Endothelial cell of umbilical vein (primary cell): ENCODE results near the gene SLC35F3. TPM values are rescaled to one million over a fixed set of nuclear protein-coding genes. Genes with fewer than 3 reads are reported as not detected.

Experiments used
- BruUV-seq: library from RNA; stranded (reverse); fragments of 400-500 nt; replicated peaks from 2 replicates; lab custom pipeline; 2021; lab: Mats Ljungman, UMichigan
- CTCF ChIA-PET: fragments of 300-600, 350-600 bp; sonication (Branson Sonifier 250); formaldehyde crosslinking; loops from one replicate; lab custom pipeline; 2021; ENCODE audit warnings: antibody characterized with exemption, inconsistent platforms; lab: Charles Lee
- POLR2A ChIA-PET: fragments of 300-600, 350-600 bp; sonication (Branson Sonifier 250); formaldehyde crosslinking; loops from one replicate; lab custom pipeline; 2021; ENCODE audit warnings: antibody characterized with exemption, inconsistent platforms; lab: Charles Lee
- DNase-seq: peaks from one replicate; pipeline ENCODE4 v3.0.0-alpha.2; 2011; ENCODE audit warnings: low read depth, low spot score
- FAIRE-seq: peaks from 2 replicates; lab custom pipeline; 2011; peaks lifted over from hg19 to GRCh38; lab: Jason Lieb, UNC
- H2AFZ ChIP-seq: 2 replicates; pipeline ENCODE4 v1.6.0; 2012; ENCODE audit warnings: low read depth, low read length, control low read depth, inconsistent platforms
- H3K27ac ChIP-seq: 2 replicates; pipeline ENCODE4 v1.5.1; 2011; ENCODE audit warnings: low read depth, mild to moderate bottlenecking, control low read depth, low read length, moderate library complexity; ENCODE audit not compliant: insufficient read depth
- H3K27me3 ChIP-seq, 2 experiments: 2 replicates each; pipeline versions ENCODE4 v1.6.0 to v1.6.1; 2011; ENCODE audit warnings: low read length in 2 of 2, mixed read lengths in 1 of 2; ENCODE audit not compliant: control insufficient read depth in 2 of 2, insufficient read depth in 2 of 2
- H3K36me3 ChIP-seq, 2 experiments: 2 replicates in 1 of 2; 3 replicates in 1 of 2; pipeline ENCODE4 v1.5.1; 2011; ENCODE audit warnings: low read length in 2 of 2, mild to moderate bottlenecking in 1 of 2, moderate library complexity in 1 of 2; ENCODE audit not compliant: control insufficient read depth in 2 of 2, insufficient read depth in 2 of 2; ENCODE audit errors: extremely low read depth in 1 of 2
- H3K4me1 ChIP-seq: 3 replicates; pipeline ENCODE4 v1.5.1; 2011; ENCODE audit warnings: mild to moderate bottlenecking, low read length; ENCODE audit not compliant: control insufficient read depth, insufficient read depth; ENCODE audit errors: extremely low read depth
- H3K4me2 ChIP-seq: 2 replicates; pipeline ENCODE4 v1.6.1; 2011; ENCODE audit warnings: low read length, control low read depth, mixed read lengths; ENCODE audit not compliant: insufficient read depth
- H3K4me3 ChIP-seq, 3 experiments: fragments of 200-600 bp in 1 of 3; sonication (generic), shearing (Covaris generic) in 1 of 3; replicated peaks in 1 of 3; 2 replicates each; pipeline ENCODE4 v1.5.1; 2011 to 2016; ENCODE audit warnings: control low read depth in 3 of 3, low read length in 3 of 3, mild to moderate bottlenecking in 2 of 3, inconsistent platforms in 1 of 3, low read depth in 1 of 3, moderate library complexity in 1 of 3; ENCODE audit not compliant: insufficient read depth in 1 of 3
- H3K79me2 ChIP-seq: 2 replicates; pipeline ENCODE4 v1.6.0; 2012; ENCODE audit warnings: low read length, inconsistent platforms; ENCODE audit not compliant: control insufficient read depth, insufficient read depth
- H3K9ac ChIP-seq: replicated peaks from 2 replicates; pipeline ENCODE3; 2011; ENCODE audit warnings: low read length, control low read depth; ENCODE audit not compliant: insufficient read depth; ENCODE audit errors: extremely low read depth
- H3K9me1 ChIP-seq: replicated peaks from 3 replicates; pipeline ENCODE4 v1.6.0; 2011; ENCODE audit warnings: mild to moderate bottlenecking, low read length; ENCODE audit not compliant: control insufficient read depth, insufficient read depth; ENCODE audit errors: extremely low read depth
- H3K9me3 ChIP-seq: replicated peaks from 2 replicates; pipeline ENCODE4 v1.5.1; 2012; ENCODE audit warnings: low read length, inconsistent platforms; ENCODE audit not compliant: control insufficient read depth, insufficient read depth
- H4K20me1 ChIP-seq: replicated peaks from 2 replicates; pipeline ENCODE3; 2011; ENCODE audit warnings: mild to moderate bottlenecking, low read length; ENCODE audit not compliant: control insufficient read depth, insufficient read depth; ENCODE audit errors: extremely low read depth
- FOS ChIP-seq: IDR thresholded peaks from 2 replicates; pipeline ENCODE4 v1.6.1; 2011; ENCODE audit warnings: mild to moderate bottlenecking, low read length, moderate library complexity, borderline replicate concordance; ENCODE audit not compliant: insufficient read depth
- GATA2 ChIP-seq: IDR thresholded peaks from 2 replicates; pipeline ENCODE4 v1.7.0; 2011; ENCODE audit warnings: low read depth, mild to moderate bottlenecking, moderate library complexity, mixed read lengths, low read length; ENCODE audit not compliant: insufficient read length, insufficient read depth
- JUN ChIP-seq: IDR thresholded peaks from 2 replicates; pipeline ENCODE4 v1.6.1; 2011; ENCODE audit warnings: borderline replicate concordance, low read depth; ENCODE audit not compliant: insufficient read length, insufficient read depth
- MYC ChIP-seq: IDR thresholded peaks from one replicate; pipeline ENCODE4 v1.6.1; 2011; ENCODE audit warnings: mild to moderate bottlenecking, low read depth, low read length
- POLR2A ChIP-seq: IDR thresholded peaks from 2 replicates; pipeline ENCODE4 v1.6.1; 2012; ENCODE audit warnings: low read depth, mild to moderate bottlenecking, control low read depth, low read length
- POLR2AphosphoS5 ChIP-seq: IDR thresholded peaks from 2 replicates; pipeline ENCODE4 v1.6.1; 2012; ENCODE audit warnings: low read depth, mild to moderate bottlenecking, control low read depth, low read length, moderate library complexity; ENCODE audit not compliant: insufficient read depth
- dilution Hi-C: fragments of 300-500 bp; cut with MboI; formaldehyde crosslinking; loops from one replicate; pipeline ENCODE4 v1.15.0; 2019; ENCODE audit warnings: low sequenced_read_pairs; ENCODE audit not compliant: extremely low pct_ligation_motif_present
- intact Hi-C: fragments of 100-400 bp; cut with micrococcal nuclease; formaldehyde crosslinking; loops from one replicate; pipeline ENCODE4 v1.10.0; 2022
- polyA plus RNA-seq, 4 experiments: library from polyadenylated mRNA; depleted of rRNA in 3 of 4; stranded (reverse) in 3 of 4; unstranded in 1 of 4; fragments of >200 nt; gene quantifications; 2 replicates each; pipeline versions ENCODE4 v1.2.1 to v1.2.3, GENCODE V29; 2011 to 2012; ENCODE audit warnings: missing spikeins in 1 of 4
- total RNA-seq: library from RNA; stranded (reverse); gene quantifications from 2 replicates; pipeline ENCODE4 v1.2.3, GENCODE V29; 2021
- TF ChIP-seq, protein P1 (sequence below), 2 donors: IDR thresholded peaks; 1 replicate in 1 of 2; 2 replicates in 1 of 2; pipeline ENCODE4 v1.5.1; 2011; ENCODE audit warnings: low read length in 2 of 2, mild to moderate bottlenecking in 2 of 2, moderate library complexity in 2 of 2, control low read depth in 1 of 2, inconsistent platforms in 1 of 2, low read depth in 1 of 2; ENCODE audit not compliant: insufficient read depth in 1 of 2; ENCODE audit errors: extremely low read depth in 1 of 2

The SLC35F3 gene
- total and polyA plus RNA-seq, 2 donors (not counting 3 experiments of a cell fraction or from before 2014, with no cell fraction given) = not detected

DNA sequence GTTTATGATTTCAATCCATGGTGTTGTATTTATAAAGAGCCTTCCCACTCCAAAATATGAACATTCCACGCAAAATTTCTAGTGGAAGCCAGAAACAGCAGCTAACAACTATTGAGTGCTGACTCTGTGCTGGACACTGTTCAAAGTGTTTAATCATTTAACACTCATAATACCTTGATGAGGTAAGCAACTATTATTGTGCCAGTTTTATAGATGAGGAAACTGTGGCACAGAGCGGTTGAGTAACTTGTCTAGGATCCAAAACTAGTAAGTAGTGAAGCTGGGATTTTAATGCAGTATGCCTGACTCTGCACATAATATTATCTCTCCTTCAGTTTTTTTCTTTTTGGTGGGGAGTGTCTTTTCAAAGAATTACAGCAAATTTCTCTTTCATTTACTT lies 228.3 kb downstream of the SLC35F3 start:
- no peaks in the 10 kb centered on the region for H3K79me2 ChIP-seq
- no peak overlapping the region for H3K27ac ChIP-seq
- H3K4me1 ChIP-seq = no peaks in the 10 kb centered on the region
- DNase-seq (no peak), FAIRE-seq (no peak)
- POLR2A ChIA-PET = no interaction called here
- H3K27me3 ChIP-seq = no peaks in the 10 kb centered on the region
- dilution Hi-C loops (no loop called here), intact Hi-C loops (no loop called here)
- H3K36me3 ChIP-seq = no peaks in the 10 kb centered on the region
- H3K4me3 ChIP-seq = no peak overlapping the region
- CTCF ChIA-PET = interaction anchor here (1.1 kb wide), 1 partner anchor 177 kb away, joined by 3 read pairs; no protein-coding TSS in a partner anchor
- no peak overlapping the region for H3K4me2 ChIP-seq
- TF ChIP-seq MYC (no peak), GATA2 (no peak), FOS (no peak), POLR2A (no peak), POLR2AphosphoS5 (no peak), JUN (no peak)
- TF ChIP-seq, protein P1, sequence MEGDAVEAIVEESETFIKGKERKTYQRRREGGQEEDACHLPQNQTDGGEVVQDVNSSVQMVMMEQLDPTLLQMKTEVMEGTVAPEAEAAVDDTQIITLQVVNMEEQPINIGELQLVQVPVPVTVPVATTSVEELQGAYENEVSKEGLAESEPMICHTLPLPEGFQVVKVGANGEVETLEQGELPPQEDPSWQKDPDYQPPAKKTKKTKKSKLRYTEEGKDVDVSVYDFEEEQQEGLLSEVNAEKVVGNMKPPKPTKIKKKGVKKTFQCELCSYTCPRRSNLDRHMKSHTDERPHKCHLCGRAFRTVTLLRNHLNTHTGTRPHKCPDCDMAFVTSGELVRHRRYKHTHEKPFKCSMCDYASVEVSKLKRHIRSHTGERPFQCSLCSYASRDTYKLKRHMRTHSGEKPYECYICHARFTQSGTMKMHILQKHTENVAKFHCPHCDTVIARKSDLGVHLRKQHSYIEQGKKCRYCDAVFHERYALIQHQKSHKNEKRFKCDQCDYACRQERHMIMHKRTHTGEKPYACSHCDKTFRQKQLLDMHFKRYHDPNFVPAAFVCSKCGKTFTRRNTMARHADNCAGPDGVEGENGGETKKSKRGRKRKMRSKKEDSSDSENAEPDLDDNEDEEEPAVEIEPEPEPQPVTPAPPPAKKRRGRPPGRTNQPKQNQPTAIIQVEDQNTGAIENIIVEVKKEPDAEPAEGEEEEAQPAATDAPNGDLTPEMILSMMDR (IDR thresholded peaks at IDR 0.05; ENCODE audit: extremely low read depth in 1 of 2, insufficient read depth in 1 of 2, low read depth in 1 of 2, low read length in 2 of 2) = no peak
- H4K20me1 ChIP-seq = no peaks in the 10 kb centered on the region
- no peaks in the 10 kb centered on the region for H3K9me3 ChIP-seq
- H3K9me1 ChIP-seq = no peaks in the 10 kb centered on the region
- no peak overlapping the region for H3K9ac ChIP-seq
- BruUV-seq = no TSS peak
- no peak overlapping the region for H2AFZ ChIP-seq
